Stimulated activated CD4-positive, alpha-beta T cell treated with anti-CD3 and anti-CD28 coated beads, TNF-alpha, amount 100 ng/mL, for 48 hours (primary cell): ENCODE measurements around the gene WDR35.
A peak's percentile ranks its signal among the peaks of the same experiment; 100 is the strongest.

Source experiments
- DNase-seq, 3 donors: peaks; one replicate each; pipeline ENCODE4 v3.0.0-alpha.2; 2020; ENCODE audit warnings: low read depth in 3 of 3

Gene WDR35

DNA sequence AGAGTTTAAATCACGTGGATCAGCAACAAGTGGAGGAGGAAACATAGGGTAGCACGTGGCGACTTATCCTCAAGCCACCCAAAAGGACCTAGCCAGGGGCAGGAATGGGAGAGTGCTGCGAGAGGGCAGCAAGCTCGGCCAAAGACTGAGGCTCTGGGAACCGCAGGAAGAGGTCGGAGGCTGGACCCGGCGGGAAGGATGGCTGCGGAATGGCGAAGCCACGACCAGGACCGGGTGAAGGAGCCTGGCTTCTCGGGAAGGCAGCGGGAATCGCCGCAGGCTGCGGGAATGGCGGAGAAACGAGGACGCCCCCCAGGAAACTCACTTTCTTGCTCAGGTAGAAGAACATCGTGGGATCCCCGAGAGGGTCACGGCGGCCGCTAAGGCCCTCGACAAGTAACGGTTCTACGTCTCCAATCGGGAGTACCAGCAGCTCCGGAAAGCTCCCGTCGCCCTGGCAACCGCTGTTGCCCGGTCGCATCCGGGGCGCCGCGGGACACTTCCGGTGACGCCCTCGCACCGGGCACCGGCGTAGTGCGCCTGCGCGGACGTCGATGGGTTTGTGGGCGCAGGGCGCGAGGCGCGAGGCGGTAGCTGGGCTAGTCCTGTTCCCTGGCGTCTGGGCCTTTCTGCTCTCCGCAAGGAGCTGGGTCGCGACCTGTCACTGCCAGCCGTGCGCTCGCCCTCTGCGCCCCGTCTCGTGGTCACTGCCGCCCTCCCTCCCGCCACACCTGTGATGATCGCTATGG is at the start of gene WDR35:
Gene WDR35, minus strand, starts transcription at position 439 of the 749 bp plus-strand sequence. Its CDS starts 90 bp downstream, at position 349.
- peak; percentile 82 to 87 (median 87) for DNase-seq

DNA sequence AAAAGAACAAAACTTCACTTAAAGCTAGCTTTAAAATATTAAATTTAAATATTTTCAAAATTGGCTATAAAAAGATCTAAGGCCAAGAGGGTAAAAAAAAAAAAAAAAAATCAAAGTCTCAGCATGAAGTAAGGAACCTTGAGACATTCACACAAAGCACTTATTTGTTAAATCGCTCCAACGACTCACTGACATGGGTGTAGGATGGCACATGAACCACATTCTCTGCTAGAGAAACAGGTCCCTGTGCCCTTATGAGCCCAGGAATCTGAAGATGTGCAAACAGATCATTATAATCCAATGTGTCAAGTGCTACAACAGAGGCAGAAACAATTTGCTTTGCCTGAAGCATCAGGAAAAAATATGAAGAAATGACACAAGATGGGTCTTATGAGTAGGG is 47.8 kb upstream of the WDR35 start:
- DNase-seq, result no peak

DNA sequence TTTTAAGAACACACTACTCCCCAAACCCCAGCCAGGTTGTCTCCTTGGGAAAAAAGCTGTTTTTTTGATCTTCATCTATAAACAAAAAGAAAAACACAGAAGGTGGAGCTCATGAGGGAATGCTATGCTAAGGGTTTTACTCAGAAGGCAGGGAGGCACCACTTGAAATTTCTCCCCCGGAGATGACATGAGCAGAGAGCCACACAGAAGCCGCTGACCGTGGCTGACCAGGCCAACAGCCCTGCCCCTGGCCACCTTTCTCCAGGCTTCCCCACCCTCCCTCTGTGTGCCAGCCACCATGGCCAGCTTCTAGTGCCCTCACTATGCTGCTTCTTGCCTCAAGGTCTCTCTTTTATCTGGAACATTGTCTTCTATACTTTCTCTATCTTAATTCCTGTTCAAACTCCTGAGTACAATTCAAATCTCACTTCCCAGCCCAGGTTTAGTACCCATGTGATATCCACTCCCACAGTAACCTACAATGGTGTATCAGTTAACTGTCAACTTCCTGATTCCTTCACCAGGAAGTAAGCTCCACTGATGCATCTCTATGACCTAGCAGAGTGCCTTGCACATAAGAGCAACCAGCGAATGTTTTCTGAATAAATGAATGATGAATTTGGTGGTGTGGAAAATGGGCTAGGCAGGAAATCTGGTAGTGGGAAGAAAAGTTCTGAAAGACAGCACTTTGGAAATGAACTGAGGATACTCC is 46.2 kb upstream of the WDR35 start:
- DNase-seq, result no peak

DNA sequence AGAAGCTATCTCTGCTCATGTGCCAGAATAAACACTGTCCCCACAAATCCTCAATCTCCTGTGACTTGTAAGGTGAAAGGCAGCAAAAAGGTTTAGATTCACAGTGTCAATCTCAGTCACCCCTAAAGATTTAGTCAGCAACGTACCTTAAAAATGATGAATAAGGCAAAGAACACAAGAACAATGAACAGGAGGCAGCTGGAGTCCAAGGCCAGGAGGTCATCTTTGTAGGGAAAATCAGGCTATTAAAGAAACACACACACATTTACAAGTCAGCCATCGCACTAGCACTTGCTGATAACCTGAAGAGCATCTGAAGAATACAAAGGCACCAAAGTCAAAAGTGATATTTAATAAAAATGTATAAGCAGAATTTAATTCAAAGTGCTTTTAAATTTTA is 44.9 kb upstream of the WDR35 start:
- DNase-seq, result no peak

DNA sequence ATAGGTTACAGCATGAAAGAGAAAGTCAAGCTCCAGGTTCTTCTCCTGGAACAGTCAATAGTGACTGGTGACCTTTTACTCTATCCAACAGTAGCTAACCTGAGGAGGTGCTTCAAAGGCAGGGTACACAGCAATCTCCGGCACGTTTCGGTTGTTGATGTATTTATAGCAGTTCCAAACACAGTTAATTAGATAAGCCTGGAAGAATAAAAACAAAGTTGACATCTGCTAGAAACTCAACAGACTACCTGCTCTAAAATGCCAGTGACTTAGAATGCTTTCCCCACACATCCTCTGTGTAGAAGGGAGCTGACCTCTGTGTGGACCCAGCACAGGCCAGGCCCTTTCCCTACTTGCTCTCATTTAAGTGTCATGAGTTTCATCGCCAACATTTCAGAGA is 44.3 kb upstream of the WDR35 start:
- no peak for DNase-seq

DNA sequence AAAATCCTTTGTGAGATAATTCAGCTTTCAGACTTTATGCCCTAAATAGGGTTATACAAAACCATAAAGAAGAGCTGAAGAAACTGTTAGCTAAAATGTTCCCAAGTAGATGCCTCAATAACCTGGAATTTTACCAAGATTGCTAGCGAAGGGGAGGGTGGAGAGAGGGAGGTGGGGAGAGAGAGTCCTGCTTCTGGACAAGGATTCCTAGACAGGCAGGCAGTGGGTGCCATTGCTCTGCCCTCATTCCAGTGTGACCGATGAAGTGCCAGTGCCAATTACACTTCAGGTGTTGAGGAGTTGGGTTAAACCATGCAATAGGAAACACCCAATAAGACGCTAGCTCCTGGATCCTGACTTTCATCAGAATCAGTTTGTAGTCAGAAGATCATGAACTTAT is 43.4 kb upstream of the WDR35 start:
- DNase-seq, result no peak

DNA sequence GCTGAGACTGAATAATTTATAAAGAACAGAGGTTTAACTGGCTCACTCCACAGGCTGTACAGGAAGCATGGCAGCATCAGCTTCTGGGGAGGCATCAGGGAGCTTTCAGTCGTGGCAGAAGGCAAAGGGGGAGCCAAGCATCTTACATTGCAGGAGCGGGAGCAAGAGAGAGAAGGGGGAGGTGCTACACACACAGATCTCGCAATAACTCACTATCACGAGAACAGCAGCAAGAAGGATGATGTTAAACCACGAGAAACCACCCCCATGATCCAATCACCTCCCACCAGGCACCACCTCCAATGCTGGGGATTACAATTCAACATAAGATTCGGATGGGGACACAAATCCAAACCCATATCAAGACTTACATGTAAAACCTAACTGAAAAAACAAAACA is 40.3 kb upstream of the WDR35 start:
- no peak for DNase-seq

DNA sequence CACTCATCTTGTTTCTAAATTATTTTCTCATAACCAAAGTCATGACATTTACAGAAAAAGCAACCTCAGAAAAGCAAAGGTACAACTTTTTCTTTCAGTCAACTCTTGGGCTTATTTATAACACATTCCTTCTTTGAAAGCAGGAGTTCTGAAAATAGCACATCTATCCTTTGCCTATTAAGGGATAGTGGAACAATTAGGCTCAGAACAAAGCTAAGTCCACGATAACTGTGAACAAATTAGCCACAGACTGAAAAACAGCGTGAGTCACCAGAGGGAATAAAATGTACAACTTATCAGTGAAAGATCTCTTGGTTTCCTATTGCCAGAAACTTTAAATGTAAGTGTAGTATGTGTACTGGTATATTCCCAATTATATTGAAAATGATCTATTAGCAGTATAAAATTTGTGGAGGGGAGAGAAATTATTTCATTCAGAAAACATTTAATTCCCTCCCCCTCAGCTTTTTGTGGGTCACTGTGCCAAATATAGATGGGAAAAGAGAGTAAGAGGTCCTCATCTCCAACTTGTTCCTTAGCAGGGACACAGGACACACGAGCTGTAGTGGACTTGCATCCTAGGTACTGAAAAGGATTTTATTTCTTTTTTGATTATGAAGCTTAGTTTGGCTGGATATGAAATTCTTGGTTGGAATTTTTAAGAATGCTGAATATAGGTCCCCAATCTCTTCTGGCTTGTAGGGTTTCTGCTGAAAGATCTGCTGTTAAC is 38.0 kb upstream of the WDR35 start:
- no peak for DNase-seq

DNA sequence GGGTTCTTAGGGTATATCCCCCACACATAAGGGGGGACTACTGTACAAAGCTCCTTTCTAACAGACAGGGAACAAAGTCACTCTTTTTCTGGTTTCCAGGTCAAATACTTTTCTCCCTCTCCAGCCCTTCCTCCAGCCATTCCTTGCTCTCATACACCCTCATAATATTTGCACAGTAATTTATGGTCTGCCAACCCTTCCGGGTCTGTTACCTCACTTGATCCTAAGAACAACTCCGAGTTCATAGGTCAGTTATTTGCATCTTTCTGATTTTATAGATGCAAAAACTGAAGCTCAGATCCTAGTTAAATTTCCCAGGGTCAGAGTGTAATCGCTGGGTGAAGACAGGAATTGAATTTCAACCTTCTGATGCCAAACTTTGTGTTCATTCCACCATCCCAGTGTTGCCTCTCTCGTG is 37.4 kb upstream of the WDR35 start:
- no peak for DNase-seq

DNA sequence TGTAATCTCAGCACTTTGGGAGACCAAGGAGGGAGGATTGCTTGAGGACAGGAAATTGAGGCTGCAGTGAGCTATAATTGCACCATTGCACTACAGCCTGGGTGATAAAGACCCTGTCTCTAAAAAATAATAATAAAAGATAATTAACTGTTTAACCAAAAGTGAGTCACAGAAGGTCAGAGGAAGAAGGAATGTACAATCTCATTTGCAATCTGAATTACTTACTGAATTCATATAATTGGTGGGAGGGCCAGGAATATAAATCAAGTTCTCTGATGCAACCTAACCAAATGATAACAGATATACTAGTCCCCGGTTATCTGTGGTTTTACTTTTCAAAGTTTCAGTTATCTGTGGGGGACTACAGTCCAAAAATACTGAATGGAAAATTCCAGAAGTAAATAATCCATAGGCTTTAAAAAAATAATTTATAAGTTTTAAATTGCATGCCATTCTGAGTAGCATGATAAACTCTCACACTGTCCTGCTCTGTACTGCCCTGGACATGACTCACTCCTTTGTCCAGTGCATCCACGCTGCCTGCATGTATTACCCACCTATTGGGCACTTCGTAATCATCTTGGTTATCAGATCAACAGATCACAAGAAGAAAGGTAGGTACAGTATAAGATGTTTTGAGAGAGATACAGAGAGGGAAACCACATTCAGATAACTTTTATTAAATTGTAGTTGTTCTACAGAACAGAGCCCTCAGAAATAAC is 35.3 kb upstream of the WDR35 start:
- DNase-seq, result no peak

DNA sequence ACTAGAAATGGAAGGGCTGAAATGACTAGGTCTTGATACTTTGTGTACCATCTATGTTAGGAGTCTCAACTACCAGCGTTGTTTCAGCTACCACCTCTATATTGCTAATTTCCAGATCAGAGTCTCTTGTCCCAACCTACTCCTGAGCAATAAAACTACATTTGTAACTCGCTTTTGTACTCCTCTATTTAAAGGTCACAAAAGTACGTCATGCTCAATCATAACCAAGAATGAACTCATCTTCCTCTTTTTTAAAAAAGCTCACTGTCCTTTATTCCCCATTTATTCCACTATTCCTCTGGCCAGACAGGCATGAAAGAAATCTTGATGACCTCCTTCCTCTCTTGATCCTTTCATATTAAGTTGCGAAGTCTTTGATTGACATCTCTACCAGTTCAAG is 33.8 kb upstream of the WDR35 start:
- no peak for DNase-seq

DNA sequence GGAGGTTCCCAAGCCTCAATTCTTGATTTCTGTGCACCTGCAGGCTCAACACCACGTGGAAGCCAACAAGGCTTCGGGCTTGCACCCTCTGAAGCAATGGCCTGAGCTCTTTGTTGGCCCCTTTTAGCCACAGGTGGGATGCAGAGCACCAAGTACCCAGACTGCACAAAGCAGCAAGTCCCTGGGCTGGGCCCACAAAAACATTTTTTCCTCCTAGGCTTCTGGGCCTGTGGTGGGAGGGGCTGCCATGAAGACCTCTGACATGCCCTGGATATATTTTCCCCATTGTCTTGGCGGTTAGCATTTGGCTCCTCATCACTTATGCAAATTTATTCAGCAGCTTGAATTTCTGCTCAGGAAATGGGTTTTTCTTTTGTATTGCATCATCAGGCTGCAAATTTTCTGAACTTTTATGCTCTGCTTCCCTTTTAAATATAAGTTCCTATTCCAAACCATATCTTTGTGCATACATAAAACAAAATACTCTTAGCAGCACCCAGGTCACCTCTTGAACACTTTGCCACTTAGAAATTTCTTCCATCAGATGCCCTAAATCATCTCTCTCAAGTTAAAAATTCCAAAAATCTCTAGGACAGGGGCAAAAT is 31.6 kb upstream of the WDR35 start:
- DNase-seq, result no peak

DNA sequence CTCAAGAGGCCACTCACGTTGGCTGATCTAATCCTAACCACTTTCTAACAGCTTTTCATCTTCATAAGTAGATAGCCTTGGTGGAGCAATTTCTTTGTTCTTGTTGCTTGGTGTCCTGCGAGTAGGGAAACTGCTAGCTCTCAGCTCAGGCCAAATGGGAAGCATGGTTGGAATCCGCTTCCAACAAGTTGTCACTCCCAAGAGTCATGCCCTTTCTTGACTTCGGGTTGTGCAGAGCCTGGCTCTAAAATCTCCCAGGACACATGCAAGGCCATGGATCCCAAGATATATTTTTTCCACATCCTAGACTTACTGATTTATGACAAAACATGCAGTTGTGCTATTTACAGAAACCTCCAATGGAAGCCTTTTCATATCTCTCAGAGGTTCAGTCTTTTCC is 29.8 kb upstream of the WDR35 start:
- DNase-seq, result no peak

DNA sequence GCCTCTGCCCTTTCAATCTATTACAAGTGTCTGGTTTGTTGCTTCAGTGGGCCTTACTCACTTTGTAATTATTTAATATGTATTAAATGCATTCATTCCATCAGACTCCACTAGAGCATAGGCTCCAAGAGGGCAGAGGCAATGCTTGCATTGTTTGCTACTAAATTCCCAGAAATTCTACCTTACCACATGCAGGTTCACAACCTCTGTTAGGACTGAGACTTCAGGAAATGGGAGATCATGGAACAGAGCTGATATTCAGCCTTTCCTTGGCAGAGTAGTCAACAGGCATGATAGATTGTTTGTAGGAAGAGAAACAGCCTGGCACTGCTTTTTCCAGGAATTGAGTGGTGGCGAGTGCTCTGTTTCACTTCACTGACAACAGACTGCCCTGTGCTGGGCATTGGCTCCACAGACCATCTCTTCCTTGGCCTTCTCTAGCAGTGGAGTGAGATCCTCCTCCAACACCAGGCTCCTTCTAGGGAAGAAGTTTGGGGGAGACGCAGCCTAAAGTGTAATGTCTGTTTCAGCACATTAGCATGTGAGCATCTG is 28.8 kb upstream of the WDR35 start:
- DNase-seq, result no peak

DNA sequence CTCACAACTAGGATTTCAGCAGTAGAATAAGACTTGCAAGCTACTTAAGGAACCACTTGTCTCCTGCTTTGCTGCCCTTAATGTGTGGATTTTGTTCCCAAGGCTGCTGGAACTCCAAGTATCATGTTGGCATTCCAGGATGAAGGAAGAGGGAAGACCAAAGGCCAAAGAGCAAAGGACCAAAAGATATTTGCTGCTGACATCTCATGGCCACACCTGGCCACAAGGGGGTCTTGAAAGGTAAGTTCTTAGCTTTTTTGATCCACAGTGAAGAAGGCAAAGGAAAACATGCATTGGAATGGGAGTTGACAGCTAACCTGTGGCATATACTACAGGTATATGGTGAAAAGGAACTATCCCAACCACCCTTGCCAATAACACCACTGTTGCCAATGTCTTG is 26.4 kb upstream of the WDR35 start:
- no peak for DNase-seq

DNA sequence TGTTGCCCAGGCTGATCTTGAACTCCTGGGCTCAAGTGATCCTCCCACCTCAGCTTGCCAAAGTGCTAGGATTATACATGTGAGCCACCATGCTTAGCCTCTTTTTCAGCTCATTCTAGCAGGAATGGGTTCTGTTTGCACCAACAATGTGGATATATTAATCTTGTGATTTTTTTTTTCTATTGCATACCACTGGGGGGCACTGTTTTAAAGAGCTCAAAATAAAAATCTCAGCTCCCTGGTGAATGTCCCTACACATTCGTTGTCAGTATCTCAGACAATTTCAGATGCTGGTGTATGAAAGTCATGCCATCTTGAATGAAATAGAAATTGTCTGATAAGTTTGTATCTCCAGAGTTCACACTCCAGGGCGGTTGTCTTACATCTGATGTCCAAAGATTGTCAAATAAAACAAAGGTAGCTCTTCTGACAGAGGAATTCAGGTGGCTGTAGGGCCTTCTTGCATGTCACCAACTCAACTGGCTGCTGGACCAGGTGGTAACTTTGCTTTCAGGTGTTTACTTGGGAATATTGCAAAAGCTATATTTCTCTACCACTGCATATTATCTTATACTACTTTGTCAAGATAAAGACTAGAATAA is 25.7 kb upstream of the WDR35 start:
- peak in 1 of 3 donors; percentile 20 for DNase-seq

DNA sequence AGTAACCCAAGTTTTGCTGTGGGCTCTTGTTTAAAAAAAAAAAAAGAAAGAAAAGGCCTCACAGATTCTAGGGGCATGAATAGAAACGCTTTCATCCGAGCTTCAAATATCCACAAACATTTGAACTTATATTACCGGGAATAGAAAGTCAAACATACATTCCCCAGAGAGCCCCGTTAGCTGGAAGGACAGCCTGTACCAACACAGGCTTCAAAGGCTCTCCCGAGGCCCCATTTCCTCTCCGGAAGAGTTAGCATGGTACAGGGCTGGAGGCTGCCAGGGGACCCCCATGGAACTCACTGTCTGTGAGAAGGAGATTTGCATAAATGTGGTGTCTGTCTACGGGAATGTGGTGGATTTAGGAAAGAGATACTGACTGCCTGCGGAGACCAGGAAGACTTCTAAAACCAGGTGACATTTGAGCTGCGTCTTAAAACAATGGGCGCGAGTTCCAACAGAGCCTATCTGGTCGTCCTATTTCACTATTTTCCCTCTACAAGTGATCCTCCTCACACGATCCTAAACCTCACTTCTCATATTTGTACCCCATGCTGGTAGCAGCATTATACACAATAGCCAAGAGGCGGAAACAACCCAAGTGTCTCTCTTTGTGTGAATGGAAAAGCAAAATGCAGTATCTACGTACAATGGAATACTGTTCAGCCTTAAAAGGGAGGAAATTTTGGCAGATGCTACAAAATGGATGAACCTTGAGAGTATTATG is 23.4 kb upstream of the WDR35 start:
- DNase-seq, result no peak

DNA sequence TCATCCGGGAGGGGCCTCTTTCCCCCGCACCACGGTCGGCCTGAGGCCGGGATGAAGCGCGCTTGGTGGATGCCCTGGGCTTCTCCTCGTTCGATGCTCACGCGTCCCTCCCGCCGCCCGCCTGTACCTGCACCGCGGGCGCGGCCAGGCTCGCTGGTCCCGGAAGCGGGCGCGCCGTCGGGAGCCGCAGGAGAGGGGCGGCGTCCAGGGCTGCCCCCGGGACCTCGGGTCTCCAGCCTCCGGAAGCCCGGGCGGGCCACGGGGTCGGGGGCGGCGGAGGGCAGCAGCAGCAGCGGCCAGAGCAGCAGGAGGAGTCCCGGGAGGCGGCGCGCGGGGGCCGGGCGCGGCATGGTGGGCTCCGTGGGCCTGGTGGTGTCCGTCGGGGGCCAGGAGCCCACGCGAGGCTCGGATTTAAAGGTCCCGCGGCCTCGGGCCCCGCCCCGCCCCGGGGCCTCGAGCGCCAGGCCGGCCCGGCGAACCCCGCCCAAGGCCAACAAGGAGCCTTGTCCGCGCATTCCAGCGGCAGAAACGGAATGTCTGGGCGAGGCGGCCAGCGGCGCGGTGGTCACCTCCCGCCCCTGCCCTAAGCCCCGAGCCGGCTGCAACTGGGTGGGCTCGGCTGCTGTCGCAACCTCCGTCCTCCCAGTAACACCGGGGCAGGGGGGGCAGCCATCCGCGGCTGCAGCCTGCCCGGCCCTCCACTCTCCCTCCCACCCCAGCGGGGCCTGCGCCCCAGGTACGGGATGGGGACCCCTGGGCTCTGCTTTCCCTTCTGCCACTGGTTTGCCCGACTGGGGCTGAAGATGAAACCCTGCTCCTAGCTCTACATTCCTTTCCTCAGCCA is 22.6 kb upstream of the WDR35 start, which contains the start of gene MATN3:
Gene MATN3, minus strand, starts transcription at position 387 of the 844 bp plus-strand sequence. Its CDS starts 37 bp downstream, at position 350.
- DNase-seq, result peak in 1 of 3 donors; percentile 5

DNA sequence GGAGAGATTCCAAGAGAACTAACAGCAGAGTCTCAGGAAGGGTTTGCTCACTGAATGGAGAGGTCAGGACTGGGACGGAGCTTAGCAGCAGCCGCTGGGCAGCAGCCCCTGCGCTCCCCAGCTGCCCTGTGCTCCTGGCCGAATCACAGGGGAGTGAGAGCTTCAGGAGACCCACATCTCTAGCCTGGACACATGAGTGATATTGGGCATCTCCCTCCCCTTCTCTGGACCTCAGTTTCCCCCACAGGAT is 22.1 kb upstream of the WDR35 start:
- no peak for DNase-seq
